CD8-positive, alpha-beta memory T cell (primary cell): ENCODE results near the gene RNU5B-1. TPM values are rescaled to one million over a fixed set of nuclear protein-coding genes. Genes with fewer than 3 reads are reported as not detected.

Experiments
- CTCF ChIA-PET: fragments of 350-600 bp; sonication (Branson Sonifier 250); formaldehyde crosslinking; loops from one replicate; lab custom pipeline; 2021; ENCODE audit warnings: antibody characterized with exemption; lab: Charles Lee
- POLR2A ChIA-PET: fragments of 350-600 bp; sonication (Branson Sonifier 250); formaldehyde crosslinking; loops from one replicate; lab custom pipeline; 2021; ENCODE audit warnings: antibody characterized with exemption; lab: Charles Lee
- DNase-seq, 5 donors: peaks; one replicate each; pipeline versions ENCODE4 v3.0.0 to v3.0.0-alpha.2; 2020 to 2022; ENCODE audit warnings: mixed read lengths in 1 of 5
- H3K27ac ChIP-seq: one replicate; pipeline ENCODE4 v1.7.0; 2013; ENCODE audit warnings: low read depth, mild to moderate bottlenecking, low read length, moderate library complexity
- H3K27me3 ChIP-seq: 2 replicates; pipeline ENCODE4 v1.7.0; 2013; ENCODE audit warnings: low read length, mild to moderate bottlenecking; ENCODE audit not compliant: insufficient read depth, poor library complexity, severe bottlenecking
- H3K36me3 ChIP-seq: 2 replicates; pipeline ENCODE4 v1.7.0; 2013; ENCODE audit warnings: mild to moderate bottlenecking, low read length, moderate library complexity; ENCODE audit not compliant: insufficient read depth
- H3K4me1 ChIP-seq: 2 replicates; pipeline ENCODE4 v1.7.0; 2013; ENCODE audit warnings: mild to moderate bottlenecking, low read length, moderate library complexity; ENCODE audit not compliant: insufficient read depth
- H3K4me3 ChIP-seq: 2 replicates; pipeline ENCODE4 v1.7.0; 2013; ENCODE audit warnings: mild to moderate bottlenecking, low read length
- H3K9me3 ChIP-seq: 2 replicates; pipeline ENCODE4 v1.7.0; 2013; ENCODE audit warnings: mild to moderate bottlenecking, low read length
- H3K27ac Mint-ChIP-seq, 8 donors: one replicate each; pipeline ENCODE4 v1.8.0; 2020 to 2021; ENCODE audit warnings: mixed read lengths in 8 of 8, mild to moderate bottlenecking in 6 of 8, inconsistent platforms in 3 of 8, moderate library complexity in 3 of 8
- H3K27me3 Mint-ChIP-seq, 2 donors: one replicate each; pipeline ENCODE4 v1.8.0; 2020 to 2021; ENCODE audit warnings: mixed read lengths in 2 of 2, mild to moderate bottlenecking in 1 of 2, moderate library complexity in 1 of 2
- H3K36me3 Mint-ChIP-seq, 3 donors: one replicate each; pipeline ENCODE4 v1.8.0; 2020 to 2021; ENCODE audit warnings: mixed read lengths in 3 of 3, inconsistent platforms in 1 of 3, mild to moderate bottlenecking in 1 of 3
- H3K4me1 Mint-ChIP-seq, 3 donors: one replicate each; pipeline ENCODE4 v1.8.0; 2020 to 2021; ENCODE audit warnings: mixed read lengths in 3 of 3, inconsistent platforms in 1 of 3, mild to moderate bottlenecking in 1 of 3
- H3K4me3 Mint-ChIP-seq, 7 donors: one replicate each; pipeline ENCODE4 v1.8.0; 2020 to 2021; ENCODE audit warnings: mixed read lengths in 7 of 7, mild to moderate bottlenecking in 6 of 7, moderate library complexity in 4 of 7, inconsistent platforms in 2 of 7
- H3K9me3 Mint-ChIP-seq, 5 donors: one replicate each; pipeline ENCODE4 v1.8.0; 2020 to 2022; ENCODE audit warnings: mixed read lengths in 5 of 5, mild to moderate bottlenecking in 3 of 5, moderate library complexity in 2 of 5, inconsistent platforms in 1 of 5
- polyA plus RNA-seq: library from polyadenylated mRNA; unstranded; fragments of 300-500 nt; fragmentation: Illumina TruSeq; gene quantifications from one replicate; pipeline ENCODE4 v1.2.3, GENCODE V29; 2021
- total RNA-seq, 2 experiments: library from RNA; stranded (reverse); gene quantifications; one replicate each; pipeline ENCODE4 v1.2.3, GENCODE V29; 2021

The RNU5B-1 gene
- total and polyA plus RNA-seq, 3 experiments from 2014 or later = not detected

DNA sequence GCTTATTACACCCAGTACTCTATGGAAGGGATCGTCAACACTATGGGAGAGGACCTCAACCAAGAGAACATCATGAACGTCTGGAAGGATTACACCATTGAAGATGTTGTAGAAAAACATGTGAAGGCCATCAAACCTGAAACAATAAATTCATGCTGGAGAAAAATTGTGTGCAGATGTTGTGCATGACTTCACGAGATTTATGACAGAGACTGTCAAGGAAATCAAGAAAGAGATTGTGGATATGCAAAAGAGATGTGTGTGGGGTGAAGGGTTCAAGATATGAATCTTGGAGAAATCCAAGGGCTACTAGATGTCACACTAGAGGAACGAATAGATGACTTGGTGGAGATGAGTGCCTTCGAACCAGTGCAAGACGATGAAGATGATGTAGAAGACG is 14.2 kb upstream of the RNU5B-1 start:
- H3K27ac Mint-ChIP-seq = no peak overlapping the region
- H3K27me3 ChIP-seq = no peaks in the 10 kb centered on the region
- H3K4me1 Mint-ChIP-seq = peaks cover 18 to 29% (median 26%) of the 10 kb centered on the region in 3 donors
- H3K27me3 Mint-ChIP-seq = peaks cover 0 to 3% of the 10 kb centered on the region in 2 donors
- peaks cover 0 to 8% (median 0%) of the 10 kb centered on the region in 3 donors for H3K36me3 Mint-ChIP-seq
- H3K27ac ChIP-seq = no peak overlapping the region
- no peak for DNase-seq
- no peaks in the 10 kb centered on the region for H3K9me3 Mint-ChIP-seq
- H3K4me3 Mint-ChIP-seq = peak overlapping the region in 1 of 7 donors; percentile 43
- no peaks in the 10 kb centered on the region for H3K36me3 ChIP-seq
- ChIA-PET CTCF (no interaction called here), POLR2A (no interaction called here)
- H3K9me3 ChIP-seq = no peaks in the 10 kb centered on the region
- no peak overlapping the region for H3K4me3 ChIP-seq
- H3K4me1 ChIP-seq = peaks cover 17% of the 10 kb centered on the region

DNA sequence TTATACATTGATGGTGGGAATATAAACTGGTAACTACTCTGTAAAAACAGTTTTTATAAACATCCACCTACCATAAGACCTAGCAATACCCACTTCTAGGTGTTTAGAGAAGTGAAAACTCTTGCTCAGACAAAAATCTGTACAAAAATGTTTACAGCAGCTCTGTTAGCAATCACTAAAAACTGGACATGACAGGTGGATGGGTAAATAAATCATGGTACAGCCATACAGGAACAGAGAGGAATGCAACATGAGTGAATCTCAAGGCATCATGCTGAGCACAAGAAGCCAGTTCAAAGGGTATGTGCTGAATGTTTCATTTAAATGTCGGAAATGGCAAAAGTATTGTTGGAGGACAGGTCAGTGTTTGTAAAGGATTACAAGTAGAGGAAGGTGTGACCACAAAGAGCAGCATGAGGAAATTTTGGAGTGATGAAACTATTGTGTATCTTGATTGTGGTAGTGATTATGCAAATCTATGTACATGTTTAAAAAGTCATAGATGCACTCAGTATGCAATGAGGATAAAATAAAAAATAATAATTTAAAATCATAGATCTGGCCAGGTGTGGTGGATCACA is 11.4 kb upstream of the RNU5B-1 start:
- peak overlapping the region in 1 of 8 donors; percentile 75 for H3K27ac Mint-ChIP-seq
- H3K36me3 Mint-ChIP-seq = no peaks in the 10 kb centered on the region
- ChIA-PET POLR2A (no interaction called here), CTCF (interaction anchor here (1.1 kb wide), 1 partner anchor 92 kb away, joined by 3 read pairs; no protein-coding TSS in a partner anchor)
- Histone ChIP-seq H3K9me3 (no peaks in the 10 kb centered on the region), H3K36me3 (no peaks in the 10 kb centered on the region), H3K4me1 (peaks cover 20% of the 10 kb centered on the region), H3K4me3 (no peak overlapping the region), H3K27ac (no peak overlapping the region), H3K27me3 (no peaks in the 10 kb centered on the region)
- DNase-seq = no peak
- peaks cover 0 to 3% of the 10 kb centered on the region in 2 donors for H3K27me3 Mint-ChIP-seq
- no peaks in the 10 kb centered on the region for H3K9me3 Mint-ChIP-seq
- H3K4me3 Mint-ChIP-seq = no peak overlapping the region
- H3K4me1 Mint-ChIP-seq = peaks cover 15 to 32% (median 21%) of the 10 kb centered on the region in 3 donors

DNA sequence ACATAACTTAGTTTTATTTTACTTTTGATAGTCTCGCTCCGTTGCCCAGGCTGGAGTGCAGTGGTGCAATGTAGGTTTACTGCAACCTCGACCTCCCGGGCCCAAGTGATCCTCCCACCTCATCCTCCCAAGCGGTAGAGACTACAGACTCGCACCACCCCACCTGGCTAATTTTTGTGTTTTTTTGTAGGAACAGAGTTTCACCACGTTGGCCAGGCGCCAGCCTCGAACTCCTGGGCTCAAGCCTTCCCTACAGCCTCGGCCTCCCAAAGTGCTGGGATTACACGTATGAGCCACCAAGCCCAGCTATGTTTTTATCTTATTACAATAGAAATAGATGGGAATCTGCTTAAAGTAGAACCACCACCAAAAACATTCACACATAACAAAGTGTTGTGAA is 5.7 kb upstream of the RNU5B-1 start:
- H3K4me3 ChIP-seq = peak overlapping the region; percentile 26
- CTCF ChIA-PET = interaction anchor here (1.0 to 2.5 kb wide), 3 partner anchors 12 to 270 kb away, joined by 3 to 16 read pairs (median 3); partner anchors contain the start of gene PARP16

DNA sequence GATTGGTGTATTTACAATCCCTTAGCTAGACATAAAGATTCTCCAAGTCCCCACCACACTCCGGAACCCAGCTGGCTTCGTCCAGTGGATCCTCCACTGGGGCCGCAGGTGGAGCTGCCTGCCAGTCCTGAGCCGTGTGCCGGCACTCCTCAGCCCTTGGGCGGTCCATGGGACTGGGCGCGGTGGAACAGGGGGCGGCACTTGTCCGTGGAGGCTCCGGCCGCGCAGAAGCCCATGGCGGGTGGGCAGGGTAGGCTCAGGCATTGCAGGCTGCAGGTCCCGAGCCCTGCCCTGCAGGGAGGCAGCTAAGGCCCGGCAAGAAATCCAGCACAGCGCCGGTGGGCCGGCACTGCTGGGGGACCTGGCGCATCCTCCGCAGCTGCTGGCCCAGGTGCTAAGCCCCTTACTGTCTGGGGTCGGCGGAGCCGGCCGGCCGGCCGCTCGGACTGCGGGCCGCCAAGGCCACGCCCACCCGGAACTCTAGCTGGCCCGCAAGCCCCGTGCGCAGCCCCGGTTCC is 3.5 kb upstream of the RNU5B-1 start:
- H3K27ac Mint-ChIP-seq = peak overlapping the region in 2 of 8 donors; percentile 76 to 93
- Histone ChIP-seq H3K27me3 (no peaks in the 10 kb centered on the region), H3K4me1 (peaks cover 46% of the 10 kb centered on the region), H3K9me3 (no peaks in the 10 kb centered on the region), H3K4me3 (no peak overlapping the region), H3K36me3 (no peaks in the 10 kb centered on the region), H3K27ac (no peak overlapping the region)
- DNase-seq = no peak
- peaks cover 35 to 54% (median 44%) of the 10 kb centered on the region in 3 donors for H3K4me1 Mint-ChIP-seq
- CTCF ChIA-PET = interaction anchor here (1.4 to 1.6 kb wide), 2 partner anchors 14 to 132 kb away, joined by 3 to 9 read pairs; partner anchors contain the start of gene PARP16
- H3K4me3 Mint-ChIP-seq = peak overlapping the region in 2 of 7 donors; percentile 84 to 93
- peaks cover 0 to 5% of the 10 kb centered on the region in 2 donors for H3K27me3 Mint-ChIP-seq
- peaks cover 0 to 8% (median 0%) of the 10 kb centered on the region in 3 donors for H3K36me3 Mint-ChIP-seq
- H3K9me3 Mint-ChIP-seq = peaks cover 0 to 2% (median 0%) of the 10 kb centered on the region in 5 donors
- POLR2A ChIA-PET = no interaction called here

More for the DNA sequence above, 5.7 kb upstream of the RNU5B-1 start:
- Mint-ChIP-seq H3K27me3 (peaks cover 0 to 2% of the 10 kb centered on the region in 2 donors), H3K4me1 (peaks cover 29 to 44% (median 37%) of the 10 kb centered on the region in 3 donors), H3K9me3 (peaks cover 0 to 2% (median 0%) of the 10 kb centered on the region in 5 donors), H3K36me3 (peaks cover 0 to 2% (median 0%) of the 10 kb centered on the region in 3 donors), H3K27ac (peak overlapping the region in 5 of 8 donors; percentile 12 to 93 (median 70)), H3K4me3 (peak overlapping the region in 6 of 7 donors; percentile 69 to 95 (median 92))
- no peaks in the 10 kb centered on the region for H3K9me3 ChIP-seq
- POLR2A ChIA-PET = interaction anchor here (1.0 kb wide), 1 partner anchor 12 kb away, joined by 6 read pairs; the partner anchor contains the start of gene PARP16
- peaks cover 38% of the 10 kb centered on the region for H3K4me1 ChIP-seq
- no peak overlapping the region for H3K27ac ChIP-seq
- H3K36me3 ChIP-seq = no peaks in the 10 kb centered on the region
- no peaks in the 10 kb centered on the region for H3K27me3 ChIP-seq
- DNase-seq = no peak

DNA sequence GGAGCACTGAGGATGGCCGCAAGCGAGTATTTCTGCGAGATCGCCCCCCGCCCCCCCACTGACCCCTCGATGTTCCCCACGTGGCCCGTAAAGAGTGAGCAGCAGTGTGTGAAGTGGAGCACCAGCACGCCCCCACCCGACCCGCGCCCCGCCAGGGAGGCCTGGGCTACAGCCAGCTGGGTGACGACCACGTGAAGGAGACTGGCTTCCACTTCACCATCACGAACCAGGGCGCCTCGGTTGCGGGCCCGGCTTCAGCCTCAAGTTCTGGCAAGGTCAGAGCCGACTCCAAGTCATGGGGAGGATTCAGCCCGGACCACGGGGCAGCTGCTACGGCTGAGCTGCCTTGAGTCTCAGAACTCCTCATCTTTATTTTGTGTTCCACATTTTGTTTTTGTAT is 2.4 kb upstream of the RNU5B-1 start:
- Mint-ChIP-seq H3K4me1 (peaks cover 35 to 56% (median 47%) of the 10 kb centered on the region in 3 donors), H3K9me3 (peaks cover 0 to 2% (median 0%) of the 10 kb centered on the region in 5 donors), H3K4me3 (peak overlapping the region in 3 of 7 donors; percentile 13 to 70 (median 61)), H3K27me3 (peaks cover 0 to 5% of the 10 kb centered on the region in 2 donors), H3K36me3 (peaks cover 0 to 8% (median 0%) of the 10 kb centered on the region in 3 donors), H3K27ac (peak overlapping the region in 1 of 8 donors; percentile 26)
- Histone ChIP-seq H3K27me3 (no peaks in the 10 kb centered on the region), H3K27ac (no peak overlapping the region), H3K4me1 (peaks cover 35% of the 10 kb centered on the region), H3K9me3 (no peaks in the 10 kb centered on the region), H3K4me3 (no peak overlapping the region), H3K36me3 (no peaks in the 10 kb centered on the region)
- no peak for DNase-seq
- ChIA-PET POLR2A (no interaction called here), CTCF (interaction anchor here (0.6 kb wide), 1 partner anchor 17 kb away, joined by 3 read pairs; no protein-coding TSS in a partner anchor)

DNA sequence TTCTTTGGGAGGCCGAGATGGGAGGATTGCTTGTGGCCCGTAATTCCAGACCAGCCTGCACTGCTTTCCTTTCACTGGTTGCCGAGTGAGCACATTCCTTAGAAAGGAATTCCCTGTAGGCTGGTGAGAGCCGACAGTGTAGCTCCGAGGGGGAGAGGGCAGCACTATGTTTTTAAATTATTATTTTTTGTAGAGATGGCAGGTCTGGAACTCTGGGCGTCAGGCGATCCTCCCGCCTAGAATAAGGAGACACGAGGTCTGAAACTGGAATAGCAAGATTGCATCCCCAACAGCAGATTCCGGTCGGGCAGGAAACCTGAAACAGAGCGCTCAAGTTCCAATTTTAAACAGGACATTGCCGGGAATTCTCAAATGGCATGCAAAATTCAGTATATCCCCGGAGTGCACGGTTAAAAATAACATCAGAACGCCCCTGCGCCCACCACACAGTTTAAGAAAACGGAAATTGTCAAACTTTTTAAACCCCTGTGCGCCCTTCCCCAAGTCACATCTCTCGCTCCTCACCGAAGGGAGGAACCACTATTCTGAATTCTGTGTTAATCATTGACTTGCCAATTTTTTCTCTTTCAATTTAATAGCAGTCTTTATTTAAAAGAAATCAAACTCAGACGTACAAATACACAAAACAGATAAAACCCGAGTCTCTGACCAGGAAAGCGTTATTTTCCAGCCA is 643 bp upstream of the RNU5B-1 start:
- Histone ChIP-seq H3K36me3 (no peaks in the 10 kb centered on the region), H3K4me3 (peak overlapping the region; percentile 77), H3K9me3 (no peaks in the 10 kb centered on the region), H3K27ac (peak overlapping the region; percentile 99), H3K4me1 (peaks cover 23% of the 10 kb centered on the region), H3K27me3 (no peaks in the 10 kb centered on the region)
- H3K27me3 Mint-ChIP-seq = peaks cover 0 to 5% of the 10 kb centered on the region in 2 donors
- peaks cover 0 to 8% (median 0%) of the 10 kb centered on the region in 3 donors for H3K36me3 Mint-ChIP-seq
- H3K9me3 Mint-ChIP-seq = peaks cover 0 to 2% (median 0%) of the 10 kb centered on the region in 5 donors
- H3K4me3 Mint-ChIP-seq = peak overlapping the region; percentile 95 to 99 (median 98)
- no peak for DNase-seq
- CTCF ChIA-PET = interaction anchor here (1.5 kb wide), 1 partner anchor 9 kb away, joined by 4 read pairs; no protein-coding TSS in a partner anchor
- peak overlapping the region; percentile 99 to 100 (median 99) for H3K27ac Mint-ChIP-seq
- peaks cover 25 to 43% (median 34%) of the 10 kb centered on the region in 3 donors for H3K4me1 Mint-ChIP-seq
- POLR2A ChIA-PET = interaction anchor here (0.6 to 1.8 kb wide), 8 partner anchors 9 to 669 kb away, joined by 3 to 24 read pairs (median 4); partner anchors contain the start of genes CLPX, PARP16 and RAB11A

DNA sequence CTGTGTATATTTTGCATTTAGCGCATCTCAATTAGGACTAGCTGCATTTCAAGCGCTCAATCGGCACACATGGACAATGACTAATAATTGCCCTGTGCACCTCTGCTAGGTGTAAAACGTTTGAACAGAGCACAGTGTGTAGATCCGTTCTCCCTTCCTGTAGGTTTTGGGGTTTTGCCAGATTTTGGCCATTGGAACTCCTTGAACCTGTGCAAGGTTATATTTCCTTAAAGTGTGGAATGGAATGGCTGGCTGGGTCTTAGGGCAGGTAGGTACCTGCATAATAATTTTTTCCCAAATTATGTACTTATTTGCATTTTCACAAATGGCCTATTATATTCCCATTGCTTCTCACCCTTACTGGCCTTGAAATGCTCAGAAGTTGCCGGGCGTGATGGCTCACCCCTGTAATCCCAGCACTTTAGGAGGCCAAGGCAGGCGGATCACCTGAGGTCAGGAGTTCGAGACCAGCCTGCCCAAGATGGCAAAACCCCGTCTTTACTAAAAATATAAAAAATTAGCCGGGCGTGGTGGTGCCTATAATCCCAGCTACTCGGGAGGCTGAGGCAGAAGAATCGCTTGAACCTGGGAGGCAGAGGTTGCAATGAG is 777 bp downstream of the RNU5B-1 start:
- Mint-ChIP-seq H3K27me3 (peaks cover 0 to 5% of the 10 kb centered on the region in 2 donors), H3K36me3 (peaks cover 0 to 8% (median 0%) of the 10 kb centered on the region in 3 donors), H3K9me3 (peaks cover 0 to 2% (median 0%) of the 10 kb centered on the region in 5 donors), H3K4me1 (peaks cover 19 to 32% (median 31%) of the 10 kb centered on the region in 3 donors), H3K4me3 (peak overlapping the region; percentile 95 to 99 (median 98)), H3K27ac (peak overlapping the region; percentile 99 to 100 (median 99))
- H3K36me3 ChIP-seq = no peaks in the 10 kb centered on the region
- DNase-seq = peak in 1 of 5 donors; percentile 33
- ChIA-PET POLR2A (interaction anchor here (0.6 to 1.8 kb wide), 7 partner anchors 19 to 1648 kb away, joined by 3 to 24 read pairs (median 7); partner anchors contain the start of genes CLPX, PARP16 and RAB11A), CTCF (interaction anchor here (1.0 to 1.9 kb wide), 6 partner anchors 8 to 19 kb away, joined by 3 to 5 read pairs (median 4); partner anchors contain the start of gene PARP16)
- peak overlapping the region; percentile 45 for H3K4me3 ChIP-seq
- H3K9me3 ChIP-seq = no peaks in the 10 kb centered on the region
- peaks cover 12% of the 10 kb centered on the region for H3K4me1 ChIP-seq
- H3K27ac ChIP-seq = peak overlapping the region; percentile 99
- no peaks in the 10 kb centered on the region for H3K27me3 ChIP-seq
